Inflammatory macrophage treated with lipopolysaccharide for 4 hours (primary cell): ENCODE measurements around the gene TMX1.
A peak's percentile ranks its signal among the peaks of the same experiment; 100 is the strongest.

Experiments used
- DNase-seq: peaks from one replicate; pipeline ENCODE4 v3.0.0-alpha.2; 2020

Gene TMX1

DNA sequence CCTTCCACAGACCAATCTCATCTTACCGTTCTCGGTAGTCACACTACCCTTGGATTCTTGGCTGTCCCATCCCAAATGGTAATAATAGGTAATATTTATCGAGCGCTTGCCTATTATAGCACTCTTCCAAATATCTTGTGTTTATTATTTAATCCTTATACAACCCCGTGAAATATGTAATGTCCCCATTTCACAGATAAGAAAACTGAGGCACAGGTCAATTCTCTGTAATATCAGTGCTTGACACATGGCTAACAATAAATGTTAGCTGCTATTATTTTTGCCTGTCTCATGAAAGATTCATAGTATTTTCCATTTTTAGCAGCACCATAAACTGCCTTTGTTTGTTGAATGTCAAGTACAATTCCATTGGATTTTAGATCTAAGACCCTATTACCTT is 4.5 kb downstream of the TMX1 start:
- DNase-seq = no peak

DNA sequence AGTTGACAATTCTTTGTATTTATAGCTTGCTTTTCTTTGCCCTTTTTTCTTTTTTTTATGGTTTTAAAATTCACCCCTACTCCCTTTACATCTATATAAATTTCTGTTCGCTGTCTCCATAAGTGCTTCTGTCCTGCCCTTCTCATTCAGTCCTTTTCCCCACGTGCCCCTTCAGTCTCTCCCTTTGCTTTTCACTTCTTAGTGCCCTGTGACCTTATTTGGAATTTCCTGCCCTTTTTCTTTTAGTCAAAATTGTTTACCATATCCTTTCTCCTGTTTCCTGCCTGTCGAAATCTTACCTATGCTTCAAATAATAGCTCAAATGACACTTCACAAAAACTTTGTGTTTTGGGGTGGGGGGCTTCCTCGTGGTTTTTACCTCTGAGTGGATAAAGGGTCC is 6.0 kb downstream of the TMX1 start:
- DNase-seq = no peak

DNA sequence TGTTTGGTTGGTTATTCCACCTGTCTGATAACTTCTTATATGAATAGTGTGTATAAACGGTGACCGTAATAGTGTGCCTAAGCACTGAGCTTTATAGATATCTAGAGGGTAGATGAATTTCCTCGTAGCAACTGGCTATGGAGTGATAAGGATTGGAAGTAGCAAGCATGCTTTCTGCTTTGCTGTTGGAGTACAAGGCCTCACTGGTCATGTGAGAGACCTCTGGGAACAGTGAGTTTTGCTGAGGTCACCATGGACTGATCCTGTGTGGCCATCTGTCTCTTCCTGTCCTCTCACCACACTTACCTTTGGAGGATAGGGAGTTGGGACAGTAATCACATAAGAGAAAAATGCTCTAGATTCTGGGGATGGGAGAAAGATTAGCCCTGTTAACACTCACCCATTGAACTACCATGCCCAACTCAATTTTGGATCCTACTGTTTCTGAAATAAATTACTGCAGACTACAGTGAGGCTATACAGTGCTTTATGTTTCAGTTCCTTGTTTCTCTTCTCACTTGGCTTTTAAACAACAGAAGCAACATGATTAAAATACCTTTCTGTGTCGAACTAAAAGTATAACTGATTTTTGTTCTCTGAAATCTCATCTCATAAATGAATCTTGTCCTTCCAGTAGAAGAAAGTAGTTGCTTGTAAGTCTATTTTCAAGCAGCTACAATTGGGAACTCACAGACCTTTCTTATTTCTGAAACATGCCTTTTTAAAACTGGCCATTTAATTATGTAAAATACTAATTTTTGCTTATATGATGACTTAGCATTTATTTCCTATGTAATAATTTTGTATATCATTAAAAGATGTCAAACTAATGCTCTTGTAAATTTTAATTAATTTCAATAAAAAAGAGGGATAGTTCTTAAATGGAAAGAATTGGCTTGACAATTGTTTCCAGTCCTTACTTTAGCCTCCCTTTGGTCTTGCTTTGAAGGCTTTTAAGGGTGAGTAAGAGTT is 8.3 kb downstream of the TMX1 start:
- peak; percentile 4 for DNase-seq

DNA sequence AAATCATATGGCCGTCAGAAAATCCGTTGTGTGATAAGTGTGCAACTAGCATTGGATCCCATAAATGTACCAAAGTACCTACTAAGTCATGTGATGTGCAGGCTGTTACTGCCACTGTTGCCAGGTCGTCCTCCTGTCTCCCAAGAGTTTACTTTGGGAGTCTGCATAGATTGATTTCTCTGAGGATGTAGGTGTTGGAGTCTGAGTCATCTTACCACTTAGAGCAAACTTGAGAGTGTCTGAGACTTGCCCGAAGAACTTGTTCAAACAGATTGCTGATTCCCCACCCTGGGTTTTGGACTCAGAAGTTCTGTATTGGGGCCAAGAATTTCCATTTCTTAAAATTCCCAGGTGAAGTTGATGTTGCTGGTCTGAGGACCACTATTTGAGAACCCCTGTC is 11.4 kb downstream of the TMX1 start:
- DNase-seq = no peak

DNA sequence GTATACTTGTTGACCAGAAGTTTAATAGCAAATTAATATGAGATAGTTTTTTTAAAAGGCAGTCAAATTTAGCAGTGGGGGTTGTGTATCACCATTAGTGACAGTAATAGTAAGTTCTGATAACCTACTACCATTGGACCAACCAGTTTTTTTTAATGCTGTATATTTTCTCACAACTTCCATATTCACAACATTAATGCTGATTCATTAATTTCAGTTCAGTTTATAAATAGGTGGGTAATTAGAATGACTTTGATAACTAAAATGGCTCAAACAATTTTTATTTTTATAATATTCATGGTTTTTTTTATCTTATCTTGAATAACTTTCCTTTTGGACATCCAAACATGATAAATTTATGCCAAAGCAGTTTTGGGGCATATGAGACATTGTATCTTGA is 13.8 kb downstream of the TMX1 start:
- DNase-seq = no peak

DNA sequence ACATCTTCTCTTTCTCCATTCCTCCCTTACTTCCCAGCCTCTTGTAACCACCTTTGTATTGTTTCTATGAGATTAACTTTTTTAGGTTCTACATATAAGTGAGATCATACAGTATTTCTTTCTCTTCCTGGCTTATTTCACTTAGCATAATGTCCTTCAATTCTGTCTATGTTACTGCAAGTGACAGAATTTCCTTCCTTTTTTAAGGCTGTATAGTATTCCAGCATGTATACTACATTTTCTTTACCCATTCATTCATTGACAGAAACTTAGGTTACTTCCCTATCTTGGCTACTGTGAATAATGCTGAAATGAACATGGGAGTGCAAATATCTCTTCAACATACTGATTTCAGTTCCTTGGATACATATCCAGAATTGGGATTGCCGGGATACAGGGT is 18.2 kb downstream of the TMX1 start:
- DNase-seq = no peak

DNA sequence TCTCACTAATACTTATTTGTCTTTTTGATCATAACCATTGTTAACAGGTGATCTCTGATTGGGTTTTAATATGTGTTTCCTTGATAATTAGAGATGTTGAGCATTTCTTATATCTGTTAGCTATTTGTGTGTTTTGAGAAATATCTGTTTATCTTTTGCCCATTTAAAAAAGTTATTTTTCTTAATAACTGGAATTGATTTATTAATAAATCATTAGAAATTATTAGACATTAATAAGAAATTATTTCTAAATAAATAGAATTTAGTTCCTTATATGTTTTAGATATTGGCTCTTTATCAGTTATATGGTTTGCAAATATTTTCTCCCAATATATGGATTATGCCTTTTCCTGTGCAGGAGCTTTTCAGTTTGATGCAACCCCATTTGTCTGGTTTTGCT is 18.7 kb downstream of the TMX1 start:
- DNase-seq = no peak

DNA sequence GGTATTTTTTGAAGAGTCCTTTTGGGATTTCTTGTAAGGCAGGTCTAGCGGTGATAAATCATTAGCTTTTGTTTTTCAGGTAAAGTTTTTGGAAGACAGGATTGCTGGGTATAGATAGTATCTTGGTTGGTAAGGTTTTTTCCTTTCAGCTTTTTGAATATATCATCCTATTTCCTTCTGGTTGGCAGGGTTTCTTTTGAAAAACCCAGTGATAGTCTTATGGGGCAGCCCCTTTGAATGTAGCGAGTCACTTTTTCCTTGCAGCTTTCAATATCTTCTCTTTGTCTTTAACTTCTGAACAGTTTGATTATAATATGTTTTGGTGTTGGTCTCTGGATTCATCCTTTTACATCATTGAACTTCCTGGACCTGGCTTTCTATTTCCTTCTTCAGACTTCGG is 20.2 kb downstream of the TMX1 start:
- no peak for DNase-seq

DNA sequence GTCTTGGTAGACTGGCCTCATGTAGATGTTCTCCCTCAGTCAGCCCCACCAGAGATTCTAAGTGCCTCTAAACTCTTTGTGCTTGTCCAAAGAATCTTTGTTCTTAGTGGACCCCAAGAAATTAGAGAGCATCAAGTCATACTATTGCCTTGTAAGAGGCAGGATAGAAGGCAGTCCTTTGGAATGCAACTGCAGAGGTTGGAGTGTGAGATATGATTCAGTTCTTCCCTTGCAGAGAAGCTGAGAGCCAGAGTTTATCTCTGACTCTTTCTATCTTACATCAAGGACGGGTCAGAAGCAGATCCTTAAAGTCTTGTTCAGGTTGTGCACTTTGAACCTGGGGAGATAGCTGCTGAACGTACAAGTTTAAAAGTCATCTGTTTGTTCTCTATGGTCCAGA is 21.1 kb downstream of the TMX1 start:
- DNase-seq = no peak

- no peak for DNase-seq
Observed at GRCh38 chr14:51262868-51263267, 22.8 kb downstream of the TMX1 start.

DNA sequence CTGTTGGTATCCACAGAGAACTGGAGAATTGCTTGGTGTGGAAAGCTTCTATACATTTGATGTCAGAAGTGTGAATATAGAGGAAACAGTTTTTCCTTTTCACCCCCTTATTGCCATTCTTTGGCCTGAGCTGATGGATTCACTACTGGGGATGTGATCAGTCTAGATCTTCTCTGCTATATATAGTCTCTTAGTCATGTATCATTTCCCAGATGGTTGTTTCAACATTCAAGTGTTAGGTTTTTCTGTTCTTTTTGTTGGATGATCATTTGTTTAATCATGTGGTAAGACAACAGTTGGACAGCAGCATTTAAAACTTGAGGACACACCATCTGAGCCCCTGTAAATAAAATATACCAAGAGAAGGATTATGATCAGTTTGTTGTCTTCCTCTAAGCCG is 29.6 kb downstream of the TMX1 start:
- DNase-seq = no peak

GRCh38 chr14:51276605-51277004 is 36.6 kb downstream of the TMX1 start:
- DNase-seq = no peak

GRCh38 chr14:51277753-51278415 is 37.8 kb downstream of the TMX1 start:
- peak; percentile 1 for DNase-seq

DNA sequence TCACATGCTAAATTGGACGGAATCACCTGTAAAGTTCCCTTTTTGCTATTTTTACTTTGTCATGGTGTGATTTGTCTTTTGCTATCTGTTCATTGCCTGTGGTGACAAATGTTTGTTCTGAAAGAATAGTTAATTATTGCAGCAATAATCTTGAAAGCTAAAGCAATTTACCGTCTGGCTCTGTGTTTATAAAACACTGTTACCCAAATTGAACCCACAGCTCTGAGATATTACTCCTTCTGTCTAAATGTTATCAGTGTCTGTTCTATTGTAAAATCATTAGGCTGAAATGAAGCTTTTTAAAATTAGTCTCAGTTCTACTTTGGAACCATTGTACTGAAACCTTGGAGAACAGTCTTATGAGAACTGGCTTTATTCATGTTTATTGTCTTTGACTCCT is 42.5 kb downstream of the TMX1 start:
- DNase-seq = no peak

DNA sequence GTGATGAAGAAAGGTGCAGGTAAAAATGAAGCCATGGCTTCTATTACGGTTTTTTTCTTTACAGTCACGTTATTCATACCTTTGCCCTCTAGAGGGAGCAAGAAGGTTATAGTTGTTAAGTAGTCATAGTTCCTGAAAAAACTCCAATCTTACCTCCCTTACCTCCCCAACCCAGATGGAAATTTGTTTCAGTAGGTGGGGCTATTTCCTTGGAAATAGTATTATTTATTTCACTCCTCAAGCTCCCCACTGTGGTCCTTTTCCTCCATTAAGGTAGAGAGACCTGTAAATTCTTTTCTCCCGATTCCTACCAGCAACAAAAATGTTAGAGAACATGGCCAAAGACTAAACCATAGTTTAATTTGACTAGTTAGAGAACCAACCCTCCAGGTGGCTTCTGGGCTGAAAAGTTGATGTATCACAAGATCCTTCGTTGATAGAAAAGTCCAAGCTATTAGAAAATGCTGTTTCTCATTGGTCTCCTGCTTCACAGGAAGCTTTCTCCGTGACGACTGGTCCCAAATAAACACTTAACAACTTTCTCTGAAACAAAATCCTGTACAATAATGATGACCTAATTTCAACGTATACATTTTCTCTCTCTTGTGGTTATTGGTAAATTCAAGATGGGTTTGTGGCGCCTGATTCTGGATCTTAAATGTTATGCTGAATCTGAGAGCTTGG is 43.5 kb downstream of the TMX1 start:
- peak; percentile 48 for DNase-seq

DNA sequence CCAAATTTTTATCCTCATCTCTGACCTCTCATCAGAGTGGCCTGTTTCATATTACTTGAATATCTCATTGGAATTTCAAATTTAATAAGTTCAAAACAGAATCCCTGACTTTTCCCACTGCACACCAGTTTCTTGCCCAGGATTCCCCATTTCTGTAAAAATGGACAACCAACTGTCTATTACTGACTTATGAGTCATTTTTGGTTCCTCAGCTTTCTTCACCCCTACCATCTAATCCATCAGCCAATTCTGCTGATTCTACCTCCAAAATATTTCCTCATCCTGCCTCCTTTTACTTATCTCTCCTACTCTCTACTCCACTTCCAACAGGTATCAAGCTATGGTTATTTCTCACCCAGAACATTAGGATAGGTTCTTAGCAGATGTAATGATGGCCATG is 44.2 kb downstream of the TMX1 start:
- no peak for DNase-seq

GRCh38 chr14:51285120-51285519 is 45.1 kb downstream of the TMX1 start:
- no peak for DNase-seq

DNA sequence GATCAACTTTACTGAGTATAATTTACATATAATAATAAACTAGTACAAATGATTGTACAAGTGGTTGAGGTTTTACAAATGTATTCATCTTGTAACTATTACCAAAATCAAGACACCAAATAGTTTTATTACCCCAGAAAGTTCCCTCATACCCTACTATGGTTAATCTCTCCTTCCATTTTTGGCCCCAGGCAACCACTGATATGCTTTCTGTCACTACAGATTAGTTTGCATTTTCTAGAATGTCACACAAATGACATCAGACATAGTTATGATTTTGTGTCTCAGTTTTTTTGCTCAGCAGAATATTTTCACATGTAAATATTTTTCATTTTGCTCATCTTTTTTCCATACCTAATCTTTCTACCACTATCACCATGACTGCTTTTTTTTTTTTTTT is 49.1 kb downstream of the TMX1 start:
- DNase-seq = no peak

- DNase-seq = no peak
Observed at GRCh38 chr14:51290132-51290531, 50.1 kb downstream of the TMX1 start.

DNA sequence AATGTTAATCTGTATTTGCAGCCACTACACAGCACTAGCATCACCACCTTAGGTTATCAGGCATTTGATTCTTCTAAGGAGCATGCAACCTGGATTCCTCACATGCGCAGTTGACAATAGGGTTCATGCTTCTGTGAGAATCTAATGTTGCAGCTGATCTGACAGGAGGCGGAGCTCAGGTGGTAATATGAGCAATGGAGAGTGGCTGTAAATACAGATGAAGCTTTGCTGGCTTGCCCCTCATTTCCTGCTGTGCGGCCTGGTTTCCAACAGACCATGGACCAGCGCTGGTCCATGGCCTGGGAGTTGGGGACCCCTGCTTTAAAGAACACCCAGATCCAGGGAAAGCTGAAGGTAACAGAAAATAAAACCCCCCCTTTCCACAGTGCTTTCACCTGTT is 51.0 kb downstream of the TMX1 start:
- no peak for DNase-seq

DNA sequence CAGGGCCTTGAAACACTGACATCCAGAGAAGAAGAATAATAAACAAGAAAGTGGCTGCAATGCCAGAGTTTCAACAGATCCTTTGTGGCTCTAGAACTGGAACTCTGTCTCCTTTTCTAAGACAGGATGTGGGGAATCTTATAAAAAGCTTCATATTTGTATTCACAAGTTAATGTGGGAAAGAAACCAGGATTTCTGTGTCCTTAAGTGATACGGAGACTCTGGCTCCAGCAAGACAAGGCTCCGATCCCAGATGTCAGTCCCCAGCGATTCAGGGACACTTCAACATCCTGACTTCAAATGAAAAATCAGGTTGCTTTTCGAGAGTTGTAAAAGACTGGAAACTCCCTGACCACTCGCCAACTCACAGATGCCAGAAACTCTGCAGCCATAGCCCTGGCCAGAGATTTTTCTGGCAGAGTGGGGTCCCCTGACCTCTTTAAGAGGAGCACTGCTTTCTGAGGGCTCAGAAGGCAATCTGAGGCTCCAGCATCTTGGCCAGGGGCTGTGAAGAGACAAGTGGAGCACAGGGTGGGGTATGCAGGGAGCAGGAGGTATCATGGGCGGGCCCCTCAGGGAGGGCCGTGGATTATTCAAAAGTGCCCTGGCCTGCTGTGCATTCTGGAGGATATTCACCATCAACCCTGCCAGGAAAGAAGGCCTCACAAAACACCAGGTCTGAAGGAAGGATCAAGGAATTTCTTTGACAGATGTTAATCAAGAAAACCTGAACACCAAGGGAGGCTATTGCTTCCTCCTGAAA is 53.3 kb downstream of the TMX1 start:
- no peak for DNase-seq

DNA sequence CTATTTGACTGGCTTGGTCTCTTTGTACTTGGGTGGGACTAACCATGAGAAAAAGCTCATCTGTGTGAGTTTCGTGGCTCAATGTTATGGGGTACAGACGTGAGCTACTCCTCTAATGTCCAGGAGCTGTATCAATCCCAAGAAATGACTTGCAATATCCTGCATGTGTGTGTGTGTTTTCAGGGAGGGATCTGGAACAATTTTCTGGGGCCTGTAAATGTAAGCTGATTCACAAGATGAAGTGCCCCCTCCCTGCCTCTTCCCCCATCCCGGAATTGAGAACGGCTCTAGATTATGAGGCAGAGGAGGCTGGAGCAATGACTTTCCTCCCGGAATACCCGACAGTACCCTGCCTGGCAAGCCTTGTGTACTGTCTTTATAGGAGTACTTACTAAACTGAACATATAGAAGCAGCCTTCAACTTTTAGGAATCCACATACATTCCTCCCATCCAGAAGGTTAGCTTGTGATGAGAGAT is 53.9 kb downstream of the TMX1 start:
- DNase-seq = no peak

GRCh38 chr14:51294951-51295525 is 55.0 kb downstream of the TMX1 start:
- no peak for DNase-seq
